ENCODE measurements around the gene ST3GAL3. TPM values are rescaled to one million over a fixed set of nuclear protein-coding genes. Genes with fewer than 3 reads are reported as not detected.

ST3GAL3 gene
- total RNA-seq, 1 donor from 2014 or later = 18.7 TPM

DNA sequence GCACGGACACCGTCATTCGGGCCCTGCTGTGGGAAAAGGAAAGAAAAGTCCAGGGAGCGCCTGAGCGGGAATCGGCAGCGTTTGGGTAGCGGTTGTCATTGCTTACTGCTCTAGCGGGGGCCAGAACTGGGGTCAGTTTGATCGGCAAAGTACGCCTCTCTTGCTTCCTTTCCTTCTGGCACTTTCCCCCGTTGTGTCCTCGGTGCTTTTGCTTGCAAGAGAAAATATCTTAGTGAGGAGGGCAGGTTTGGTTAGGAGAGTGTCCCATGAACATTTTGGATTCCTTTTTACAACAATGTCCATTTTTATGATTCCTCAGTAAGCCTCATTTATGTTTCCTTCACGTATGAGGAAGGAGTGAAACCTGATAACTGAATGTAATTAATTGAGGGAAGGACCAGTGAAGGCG is 670 bp downstream of the ST3GAL3 start:
- peaks cover 0 to 16% of the 10 kb centered on the region in 2 donors for H3K36me3 ChIP-seq
- peaks cover 27% of the 10 kb centered on the region for H3K4me1 ChIP-seq
- H3K27me3 ChIP-seq = no peaks in the 10 kb centered on the region
- H3K4me3 ChIP-seq = peak overlapping the region; percentile 67 to 84
- peak overlapping the region; percentile 75 for H3K27ac ChIP-seq
- intact Hi-C loops (cut with DNase I) = no loop called here
- TF ChIP-seq POLR2AphosphoS5 (IDR thresholded peaks at IDR 0.05; ENCODE audit: insufficient read depth in 1 of 2, low read depth in 1 of 2) (no peak), CTCF (IDR thresholded peaks at IDR 0.05) (no peak), POLR2A (IDR thresholded peaks at IDR 0.05) (no peak)
- no peaks in the 10 kb centered on the region for H3K9me3 ChIP-seq
- DNase-seq (ENCODE audit: extremely low spot score in 2 of 2) = no peak

DNA sequence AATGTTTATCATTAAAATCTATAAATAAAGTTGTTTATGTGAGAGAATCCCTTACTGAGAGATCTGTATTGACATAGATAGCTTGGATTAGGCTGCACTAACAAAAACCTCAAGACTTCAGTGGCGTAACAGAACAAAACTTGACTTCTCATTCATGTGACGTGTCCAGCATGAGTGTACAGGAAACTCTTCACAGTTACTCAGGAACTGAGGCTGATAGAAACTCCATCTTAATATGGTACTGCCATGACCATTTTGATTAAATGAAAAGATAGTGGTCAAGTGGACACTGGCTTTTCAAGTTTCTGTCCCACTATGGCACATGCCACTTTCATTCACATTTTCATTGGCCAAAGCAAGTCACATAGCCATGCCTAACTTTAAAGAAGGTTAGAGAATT is 3.7 kb downstream of the ST3GAL3 start:
- no peaks in the 10 kb centered on the region for H3K36me3 ChIP-seq
- TF ChIP-seq POLR2AphosphoS5 (IDR thresholded peaks at IDR 0.05; ENCODE audit: insufficient read depth in 1 of 2, low read depth in 1 of 2) (no peak), POLR2A (IDR thresholded peaks at IDR 0.05) (no peak), CTCF (IDR thresholded peaks at IDR 0.05) (no peak)
- no peak for DNase-seq (ENCODE audit: extremely low spot score in 2 of 2)
- H3K4me1 ChIP-seq = peaks cover 19% of the 10 kb centered on the region
- intact Hi-C loops (cut with DNase I) = no loop called here
- no peak overlapping the region for H3K27ac ChIP-seq
- no peaks in the 10 kb centered on the region for H3K27me3 ChIP-seq
- H3K9me3 ChIP-seq = no peaks in the 10 kb centered on the region
- no peak overlapping the region for H3K4me3 ChIP-seq

DNA sequence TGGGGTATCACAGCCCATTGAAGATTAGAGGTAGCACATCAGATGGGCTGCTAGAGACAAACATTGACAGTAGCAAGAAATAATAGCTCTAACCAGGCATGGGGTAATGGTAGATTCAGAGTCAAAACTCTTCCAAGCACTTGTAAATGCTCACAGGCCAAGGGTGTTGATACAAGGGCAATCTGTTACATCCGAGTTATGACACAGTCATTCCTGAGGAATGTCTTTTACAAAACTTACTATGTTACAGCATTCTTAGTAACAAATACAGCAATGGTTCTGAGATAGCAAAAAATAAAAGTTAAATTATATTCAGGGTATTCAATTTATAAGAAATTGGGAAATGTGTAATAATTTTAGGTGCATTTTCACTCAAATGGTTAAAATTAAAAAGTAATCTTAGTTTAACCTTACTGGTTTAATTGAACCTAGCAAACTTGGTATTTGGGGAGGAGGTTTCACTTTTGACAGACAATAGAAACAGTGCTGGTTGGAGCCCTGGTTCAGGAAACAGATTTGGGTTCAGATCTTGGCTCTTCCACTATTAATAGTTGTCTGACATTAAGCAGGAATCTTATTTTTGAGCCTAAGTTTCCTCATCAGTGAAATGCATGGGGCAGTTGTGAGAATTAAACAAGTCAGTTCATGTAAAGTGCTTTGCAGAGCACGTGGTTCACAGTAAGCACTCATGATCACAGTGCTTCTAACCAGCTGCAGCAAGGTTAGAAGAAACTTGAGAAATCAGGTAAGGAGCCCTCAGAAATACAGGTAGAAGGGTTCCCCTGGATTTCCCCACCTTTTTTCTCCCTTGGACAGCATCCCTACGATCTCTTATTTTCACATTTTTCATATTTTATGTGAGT is 4.4 kb downstream of the ST3GAL3 start:
- Histone ChIP-seq H3K27ac (no peak overlapping the region), H3K27me3 (no peaks in the 10 kb centered on the region), H3K9me3 (no peaks in the 10 kb centered on the region), H3K4me1 (peaks cover 12% of the 10 kb centered on the region), H3K4me3 (no peak overlapping the region), H3K36me3 (no peaks in the 10 kb centered on the region)
- intact Hi-C loops (cut with DNase I) = no loop called here
- no peak for TF ChIP-seq CTCF (IDR thresholded peaks at IDR 0.05)
- TF ChIP-seq POLR2A (IDR thresholded peaks at IDR 0.05) = no peak
- no peak for TF ChIP-seq POLR2AphosphoS5 (IDR thresholded peaks at IDR 0.05; ENCODE audit: insufficient read depth in 1 of 2, low read depth in 1 of 2)
- no peak for DNase-seq (ENCODE audit: extremely low spot score in 2 of 2)

DNA sequence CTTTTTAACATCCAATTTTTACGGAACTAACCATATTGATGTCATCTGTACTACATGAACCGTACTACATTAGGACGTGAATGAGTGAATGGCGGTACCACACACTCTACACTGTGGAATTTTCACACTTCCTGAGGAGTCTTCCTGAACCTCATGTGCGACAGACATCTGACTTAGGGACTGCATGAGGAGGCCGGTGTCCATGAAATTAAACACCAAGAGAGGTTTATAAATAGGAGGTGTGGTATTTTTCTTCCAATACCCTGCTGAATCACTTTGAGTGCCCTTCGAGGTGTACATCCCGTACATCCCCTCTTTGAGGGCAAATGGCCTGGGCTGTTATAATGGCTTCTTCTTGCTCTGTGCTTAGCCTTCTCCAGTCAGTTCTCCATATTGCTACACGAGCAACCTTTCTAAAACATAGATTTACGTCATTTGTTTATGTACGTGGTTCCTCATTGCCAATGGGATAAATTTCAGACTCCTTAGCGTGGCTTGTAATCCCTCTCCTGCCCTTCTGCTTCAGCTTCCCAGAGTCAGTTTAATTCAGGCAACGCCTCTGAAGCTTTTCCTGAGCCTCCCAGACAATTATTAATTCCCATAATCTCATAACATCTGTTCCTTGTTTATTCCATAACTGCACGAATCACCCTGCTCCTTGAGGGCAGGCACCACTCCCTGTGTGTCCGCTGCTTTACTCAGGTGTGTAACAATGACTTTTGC is 9.4 kb downstream of the ST3GAL3 start:
- TF ChIP-seq POLR2A (IDR thresholded peaks at IDR 0.05) = no peak
- no peak for TF ChIP-seq POLR2AphosphoS5 (IDR thresholded peaks at IDR 0.05; ENCODE audit: insufficient read depth in 1 of 2, low read depth in 1 of 2)
- no peak for TF ChIP-seq CTCF (IDR thresholded peaks at IDR 0.05)
- Histone ChIP-seq H3K27ac (no peak overlapping the region), H3K36me3 (no peaks in the 10 kb centered on the region), H3K4me1 (peaks cover 18% of the 10 kb centered on the region), H3K27me3 (no peaks in the 10 kb centered on the region), H3K9me3 (no peaks in the 10 kb centered on the region), H3K4me3 (no peak overlapping the region)
- DNase-seq (ENCODE audit: extremely low spot score in 2 of 2) = no peak
- intact Hi-C loops (cut with DNase I) = no loop called here

Measured in vagina (tissue), 2 donors.